Liver (tissue), 9 donors: ENCODE results near the gene CBX2. TPM values are rescaled to one million over a fixed set of nuclear protein-coding genes. Genes with fewer than 3 reads are reported as not detected.

Experiments
- DNase-seq: peaks from one replicate; pipeline ENCODE4 v3.0.0-alpha.2; 2017; ENCODE audit warnings: low spot score
- H3K27ac ChIP-seq, 2 donors: one replicate each; pipeline ENCODE4 v1.7.0; 2013; ENCODE audit warnings: inconsistent platforms in 2 of 2, low read length in 2 of 2, control low read depth in 1 of 2, low read depth in 1 of 2, mild to moderate bottlenecking in 1 of 2
- H3K27me3 ChIP-seq, 4 donors: one replicate each; pipeline versions ENCODE4 v1.6.1 to v1.7.0; 2013; ENCODE audit warnings: low read length in 3 of 4, inconsistent platforms in 1 of 4, mild to moderate bottlenecking in 1 of 4, moderate library complexity in 1 of 4; ENCODE audit not compliant: control insufficient read depth in 4 of 4, insufficient read depth in 4 of 4
- H3K36me3 ChIP-seq, 4 donors: one replicate each; pipeline versions ENCODE4 v1.6.1 to v1.7.0; 2013; ENCODE audit warnings: low read length in 3 of 4, mild to moderate bottlenecking in 3 of 4, low read depth in 1 of 4, moderate library complexity in 1 of 4; ENCODE audit not compliant: control insufficient read depth in 4 of 4, insufficient read depth in 3 of 4
- H3K4me1 ChIP-seq, 4 donors: one replicate each; pipeline versions ENCODE4 v1.6.1 to v1.7.0; 2013; ENCODE audit warnings: low read length in 3 of 4, mild to moderate bottlenecking in 3 of 4, moderate library complexity in 1 of 4; ENCODE audit not compliant: control insufficient read depth in 4 of 4, insufficient read depth in 4 of 4
- H3K4me3 ChIP-seq, 3 donors: one replicate each; pipeline versions ENCODE4 v1.6.1 to v1.7.0; 2013; ENCODE audit warnings: low read length in 3 of 3, control low read depth in 1 of 3, low read depth in 1 of 3, mild to moderate bottlenecking in 1 of 3
- H3K9ac ChIP-seq, 2 donors: one replicate each; pipeline ENCODE4 v1.7.0; 2013; ENCODE audit warnings: low read length in 2 of 2, mild to moderate bottlenecking in 2 of 2, moderate library complexity in 2 of 2, control low read depth in 1 of 2, low read depth in 1 of 2
- H3K9me3 ChIP-seq, 4 donors: one replicate each; pipeline versions ENCODE4 v1.6.1 to v1.7.0; 2013; ENCODE audit warnings: low read length in 3 of 4; ENCODE audit not compliant: control insufficient read depth in 4 of 4
- ATF3 ChIP-seq: IDR thresholded peaks from 2 replicates; pipeline ENCODE4 v1.6.1; 2016; ENCODE audit warnings: antibody characterized with exemption
- EGR1 ChIP-seq, 2 donors: IDR thresholded peaks; 2 replicates each; pipeline ENCODE4 v1.6.1; 2016 to 2018; ENCODE audit warnings: antibody characterized with exemption in 2 of 2, low read depth in 2 of 2
- FOXA1 ChIP-seq: IDR thresholded peaks from 2 replicates; pipeline ENCODE4 v1.6.1; 2016; ENCODE audit warnings: antibody characterized with exemption
- FOXA2 ChIP-seq: IDR thresholded peaks from 2 replicates; pipeline ENCODE4 v1.6.1; 2016; ENCODE audit warnings: antibody characterized with exemption
- GABPA ChIP-seq, 2 donors: IDR thresholded peaks in 1 of 2; conservative IDR thresholded peaks in 1 of 2; 2 replicates each; pipeline ENCODE4 v1.6.1; 2016; ENCODE audit warnings: antibody characterized with exemption in 2 of 2, mild to moderate bottlenecking in 1 of 2, moderate library complexity in 1 of 2
- HNF4A ChIP-seq, 2 donors: conservative IDR thresholded peaks; 2 replicates each; pipeline ENCODE4 v1.6.1; 2016; ENCODE audit warnings: antibody characterized with exemption in 2 of 2, mild to moderate bottlenecking in 2 of 2
- HNF4G ChIP-seq: IDR thresholded peaks from 2 replicates; pipeline ENCODE4 v1.6.1; 2016; ENCODE audit warnings: antibody characterized with exemption
- JUND ChIP-seq, 2 donors: IDR thresholded peaks; 2 replicates each; pipeline ENCODE4 v1.6.1; 2016; ENCODE audit warnings: antibody characterized with exemption in 2 of 2
- MAX ChIP-seq: IDR thresholded peaks from 2 replicates; pipeline ENCODE4 v1.6.1; 2016; ENCODE audit warnings: antibody characterized with exemption
- NR2F2 ChIP-seq: IDR thresholded peaks from 2 replicates; pipeline ENCODE4 v1.6.1; 2016; ENCODE audit warnings: antibody characterized with exemption
- RAD21 ChIP-seq, 2 donors: IDR thresholded peaks; 2 replicates each; pipeline ENCODE4 v1.6.1; 2016; ENCODE audit warnings: antibody characterized with exemption in 2 of 2, mild to moderate bottlenecking in 2 of 2
- REST ChIP-seq: IDR thresholded peaks from 2 replicates; pipeline ENCODE4 v1.6.1; 2016; ENCODE audit warnings: antibody characterized with exemption, mild to moderate bottlenecking
- RXRA ChIP-seq, 2 donors: IDR thresholded peaks; 2 replicates each; pipeline ENCODE4 v1.6.1; 2017 to 2018; ENCODE audit warnings: antibody characterized with exemption in 2 of 2, mild to moderate bottlenecking in 1 of 2
- SP1 ChIP-seq: IDR thresholded peaks from 2 replicates; pipeline ENCODE4 v1.6.1; 2018; ENCODE audit warnings: antibody characterized with exemption, mild to moderate bottlenecking
- TAF1 ChIP-seq: conservative IDR thresholded peaks from 2 replicates; pipeline ENCODE4 v1.6.1; 2016; ENCODE audit warnings: antibody characterized with exemption, mild to moderate bottlenecking
- YY1 ChIP-seq: IDR thresholded peaks from 2 replicates; pipeline ENCODE4 v1.6.1; 2016; ENCODE audit warnings: antibody characterized with exemption, mild to moderate bottlenecking
- ZBTB33 ChIP-seq: IDR thresholded peaks from 2 replicates; pipeline ENCODE4 v1.6.1; 2016; ENCODE audit warnings: antibody characterized with exemption
- WGBS: extraction: QIAGEN DNeasy Blood & Tissue Kit; methylation state at CpG from one replicate; pipeline ENCODE4 v1.1.7; 2013; 5-methylcytosine and 5-hydroxymethylcytosine counted together
- polyA plus RNA-seq, 2 donors: library from polyadenylated mRNA; stranded (reverse) in 1 of 2; unstranded in 1 of 2; fragments of 200-250 nt in 1 of 2; fragments of >200 nt in 1 of 2; fragmentation: Nextera tagmentation in 1 of 2; extraction: Ambion mirVana in 1 of 2; gene quantifications; one replicate each; pipeline versions ENCODE4 v1.2.1 to v1.2.3, GENCODE V29; 2013 to 2015
- total RNA-seq, 2 donors: library from RNA; depleted of rRNA; stranded (reverse); fragments of >200 nt; gene quantifications; one replicate each; pipeline ENCODE4 v1.2.3, GENCODE V29; 2014
- TF ChIP-seq, protein P1 (sequence below): fragments of 150-350 bp; IDR thresholded peaks from 2 replicates; pipeline ENCODE4 v1.5.1; 2017; ENCODE audit warnings: improper control_type of control experiment, low read depth, low read length; ENCODE audit not compliant: missing input control
- donor health status: healthy.
- donor health status: healthy.
- donor health status: healthy.
- donor health status: healthy.
- donor health status: healthy.

The CBX2 gene
- total and polyA plus RNA-seq, 4 donors, result 0.33 to 2.4 (median 0.53) TPM

DNA sequence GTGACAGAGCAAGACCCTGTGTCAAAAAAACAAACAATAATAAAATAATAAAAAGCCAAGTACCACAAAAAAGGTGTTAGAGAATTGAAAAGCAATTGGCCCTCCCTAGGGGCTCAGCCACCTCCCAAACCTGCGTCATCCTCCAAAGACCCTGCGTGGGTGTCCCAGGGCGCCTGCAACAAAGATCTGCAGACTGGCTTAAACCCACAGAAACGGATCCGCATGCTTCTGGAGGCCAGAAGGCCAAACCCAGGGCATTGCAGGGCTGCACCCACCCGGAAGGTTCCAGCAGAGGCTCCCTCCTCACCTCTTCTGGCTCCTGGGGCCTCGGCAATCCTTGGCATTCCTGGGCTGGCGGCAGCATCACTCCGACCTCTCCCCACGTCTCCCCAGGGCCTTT, 45.7 kb upstream of the CBX2 start:
- Histone ChIP-seq H3K9me3 (no peaks in the 10 kb centered on the region), H3K9ac (peak overlapping the region; percentile 36 to 49), H3K4me1 (peaks cover 11 to 37% (median 25%) of the 10 kb centered on the region in 4 donors), H3K36me3 (no peaks in the 10 kb centered on the region), H3K27me3 (no peaks in the 10 kb centered on the region), H3K27ac (peak overlapping the region; percentile 38 to 77), H3K4me3 (peak overlapping the region; percentile 39 to 62 (median 56))
- no peak for DNase-seq
- TF ChIP-seq FOXA2, result no peak
- no peak for TF ChIP-seq HNF4G
- TF ChIP-seq RXRA (IDR thresholded peaks at IDR 0.05), result no peak
- TF ChIP-seq EGR1 (IDR thresholded peaks at IDR 0.05; ENCODE audit: low read depth in 2 of 2), result no peak
- TF ChIP-seq ATF3, result no peak
- TF ChIP-seq SP1, result no peak
- WGBS, result 82% methylated on average over 10 of the region's 10 CpGs

DNA sequence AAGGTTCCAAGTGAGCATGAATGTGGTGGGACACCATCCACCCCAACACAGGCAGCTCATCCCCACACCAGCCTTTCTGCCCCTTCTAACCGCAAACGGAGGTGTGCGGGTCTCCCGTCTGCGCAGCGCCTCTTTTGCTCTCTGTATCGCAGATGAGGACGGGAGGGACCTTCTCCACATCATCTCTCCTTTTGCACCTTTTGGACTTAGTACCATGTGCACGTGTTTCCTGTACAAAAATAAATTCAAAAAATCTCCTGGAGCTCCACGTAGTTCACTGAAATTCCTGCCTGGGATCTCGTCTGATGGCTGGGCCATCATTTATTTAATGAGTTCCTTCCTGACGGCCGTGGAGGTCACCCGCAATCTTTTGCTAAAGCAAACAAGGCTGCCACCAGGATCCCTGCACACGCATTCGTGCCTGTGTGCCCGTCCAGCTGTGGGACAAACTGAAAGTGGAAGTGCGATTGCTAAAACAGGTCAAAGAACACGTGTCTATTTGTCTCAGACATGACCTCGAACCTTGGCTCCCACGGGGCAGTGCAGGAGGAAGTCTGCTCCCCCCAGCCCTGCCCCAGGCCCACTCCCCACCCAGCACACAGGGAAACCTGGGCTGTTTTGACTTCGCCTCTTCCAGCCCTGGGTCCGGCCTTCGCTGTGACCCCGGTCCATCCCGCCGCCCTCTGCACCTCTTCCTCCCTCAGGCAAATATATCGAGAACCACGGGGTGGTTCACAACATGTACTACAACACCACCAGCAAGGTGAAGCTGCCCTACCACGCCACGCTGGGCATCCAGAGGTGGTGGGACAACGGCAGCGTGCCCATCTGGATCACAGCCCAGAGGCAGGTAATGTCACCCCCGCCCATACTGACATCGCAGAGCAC, 44.9 kb upstream of the CBX2 start:
- H3K4me3 ChIP-seq, result peak overlapping the region; percentile 39 to 62 (median 56)

More for the DNA sequence above, 44.9 kb upstream of the CBX2 start:
- DNase-seq, result peak; percentile 54
- H3K27me3 ChIP-seq, result no peaks in the 10 kb centered on the region
- peak overlapping the region; percentile 38 to 77 for H3K27ac ChIP-seq
- no peaks in the 10 kb centered on the region for H3K9me3 ChIP-seq
- peaks cover 11 to 36% (median 24%) of the 10 kb centered on the region in 4 donors for H3K4me1 ChIP-seq
- TF ChIP-seq REST (peak; percentile 85), FOXA2 (peak; percentile 42), RXRA (IDR thresholded peaks at IDR 0.05) (peak; percentile 82 to 85), MAX (no peak), HNF4A (conservative IDR thresholded peaks at IDR 0.05) (peak; percentile 89 to 90), HNF4G (no peak), JUND (IDR thresholded peaks at IDR 0.05) (peak in 1 of 2 donors; percentile 54), ZBTB33 (no peak), EGR1 (IDR thresholded peaks at IDR 0.05; ENCODE audit: low read depth in 2 of 2) (no peak), ATF3 (no peak), RAD21 (IDR thresholded peaks at IDR 0.05) (no peak), NR2F2 (peak; percentile 58), TAF1 (no peak), GABPA (IDR thresholded peaks at IDR 0.05 in 1 of 2, conservative IDR thresholded peaks at IDR 0.05 in 1 of 2) (peak in 1 of 2 donors; percentile 72), YY1 (peak; percentile 76), FOXA1 (no peak), SP1 (peak; percentile 89)
- TF ChIP-seq, protein P1, sequence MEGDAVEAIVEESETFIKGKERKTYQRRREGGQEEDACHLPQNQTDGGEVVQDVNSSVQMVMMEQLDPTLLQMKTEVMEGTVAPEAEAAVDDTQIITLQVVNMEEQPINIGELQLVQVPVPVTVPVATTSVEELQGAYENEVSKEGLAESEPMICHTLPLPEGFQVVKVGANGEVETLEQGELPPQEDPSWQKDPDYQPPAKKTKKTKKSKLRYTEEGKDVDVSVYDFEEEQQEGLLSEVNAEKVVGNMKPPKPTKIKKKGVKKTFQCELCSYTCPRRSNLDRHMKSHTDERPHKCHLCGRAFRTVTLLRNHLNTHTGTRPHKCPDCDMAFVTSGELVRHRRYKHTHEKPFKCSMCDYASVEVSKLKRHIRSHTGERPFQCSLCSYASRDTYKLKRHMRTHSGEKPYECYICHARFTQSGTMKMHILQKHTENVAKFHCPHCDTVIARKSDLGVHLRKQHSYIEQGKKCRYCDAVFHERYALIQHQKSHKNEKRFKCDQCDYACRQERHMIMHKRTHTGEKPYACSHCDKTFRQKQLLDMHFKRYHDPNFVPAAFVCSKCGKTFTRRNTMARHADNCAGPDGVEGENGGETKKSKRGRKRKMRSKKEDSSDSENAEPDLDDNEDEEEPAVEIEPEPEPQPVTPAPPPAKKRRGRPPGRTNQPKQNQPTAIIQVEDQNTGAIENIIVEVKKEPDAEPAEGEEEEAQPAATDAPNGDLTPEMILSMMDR, result no peak
- peak overlapping the region; percentile 0 to 80 for H3K9ac ChIP-seq
- H3K36me3 ChIP-seq, result no peaks in the 10 kb centered on the region
- WGBS, result 31% methylated on average over 35 of the region's 35 CpGs
